HG03565 (cell line): ENCODE measurements around the gene MBD3.

Experiments used
- ATAC-seq: cut with Tn5 transposase; IDR thresholded peaks from one replicate; pipeline ENCODE4 v1.9.1; 2021; ENCODE audit warnings: mild to moderate bottlenecking, moderate library complexity; ENCODE audit not compliant: unreplicated experiment

MBD3 gene

DNA sequence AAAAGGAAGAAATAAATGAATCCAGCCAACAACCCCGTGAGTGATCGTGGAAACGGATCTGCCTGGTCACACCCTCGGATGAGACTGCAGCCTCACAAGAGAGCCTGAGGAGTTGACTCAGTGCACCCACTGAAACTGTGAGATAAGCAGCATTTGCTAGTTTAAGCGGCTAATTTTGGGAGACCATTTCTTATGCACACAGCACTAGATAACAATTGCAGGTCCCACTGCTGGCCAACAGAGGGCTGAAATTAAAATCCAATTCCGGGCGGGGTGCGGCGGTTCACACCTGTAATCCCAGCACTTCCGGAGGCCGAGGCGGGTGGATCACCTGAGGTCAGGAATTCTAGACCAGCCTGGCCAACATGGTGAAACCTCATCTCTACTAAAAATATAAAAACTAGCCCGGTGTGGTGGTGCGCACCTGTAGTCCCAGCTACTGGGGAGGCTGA lies 9.0 kb upstream of the MBD3 start:
- ATAC-seq: no peak

DNA sequence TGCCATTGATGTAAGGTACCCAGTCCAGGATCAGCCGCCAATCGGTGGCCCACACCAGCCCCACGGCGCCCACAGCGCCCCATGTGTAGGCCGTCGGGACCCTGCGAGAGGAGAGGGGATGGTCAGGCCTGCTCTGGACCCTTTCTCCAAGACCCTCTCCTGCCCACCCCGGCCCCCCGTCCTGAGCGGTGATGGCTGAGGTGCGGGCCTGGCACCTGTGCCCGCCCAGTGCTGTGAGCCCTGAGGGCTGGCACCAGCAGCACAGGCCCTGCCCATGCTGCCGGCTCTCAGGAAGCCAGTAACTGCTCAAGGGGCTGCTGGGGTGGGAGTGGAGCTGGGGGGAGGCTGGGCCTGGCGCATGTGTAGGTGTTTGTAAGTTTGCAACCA lies 6.8 kb upstream of the MBD3 start:
- ATAC-seq: no peak

DNA sequence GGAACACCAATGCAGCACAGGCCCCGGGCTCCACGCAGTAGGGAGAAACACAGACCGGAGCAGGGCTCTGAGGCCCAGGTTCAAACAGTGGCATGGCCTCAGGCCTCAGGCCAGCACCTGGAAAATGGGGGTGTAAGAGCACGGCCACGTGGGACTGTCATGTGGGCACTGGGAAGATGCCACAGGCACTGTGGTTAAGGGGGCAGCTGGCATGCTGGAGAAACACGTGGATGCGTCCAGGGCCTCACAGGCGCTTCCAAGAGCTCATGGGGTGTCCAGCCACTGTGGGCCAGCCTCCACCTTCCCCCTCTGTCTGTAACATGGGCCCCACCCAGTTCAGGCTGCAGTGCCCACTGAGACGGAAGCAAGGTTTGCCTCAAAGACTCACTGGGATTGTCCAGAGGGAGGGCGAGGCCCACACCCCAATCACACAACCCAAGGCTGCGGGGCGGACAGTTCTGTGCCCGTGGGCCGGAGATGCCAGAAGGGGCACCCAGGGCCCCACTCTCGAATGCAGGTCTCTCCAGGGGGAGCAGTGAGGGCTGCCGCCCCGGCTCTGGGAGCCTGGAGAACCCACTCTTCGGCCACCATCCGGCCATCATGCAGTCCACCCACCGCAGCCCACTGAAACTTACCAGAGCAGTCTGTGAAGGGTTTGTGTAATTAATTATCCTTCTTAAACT lies 6.3 kb upstream of the MBD3 start:
- no peak for ATAC-seq

DNA sequence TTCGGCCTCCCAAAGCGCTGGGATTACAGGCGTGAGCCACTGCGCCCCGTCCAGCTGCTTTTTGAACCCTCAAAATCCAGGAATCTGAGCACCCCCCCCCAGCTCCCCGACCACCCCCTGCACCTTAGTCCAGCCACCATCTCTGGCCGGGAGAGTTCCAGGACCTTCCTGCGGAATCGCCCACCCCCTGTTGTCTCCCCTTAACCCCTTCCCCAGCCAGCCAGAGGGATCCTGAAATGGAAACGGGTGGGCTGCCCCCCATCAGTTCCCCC lies 772 bp upstream of the MBD3 start:
- ATAC-seq: no peak

DNA sequence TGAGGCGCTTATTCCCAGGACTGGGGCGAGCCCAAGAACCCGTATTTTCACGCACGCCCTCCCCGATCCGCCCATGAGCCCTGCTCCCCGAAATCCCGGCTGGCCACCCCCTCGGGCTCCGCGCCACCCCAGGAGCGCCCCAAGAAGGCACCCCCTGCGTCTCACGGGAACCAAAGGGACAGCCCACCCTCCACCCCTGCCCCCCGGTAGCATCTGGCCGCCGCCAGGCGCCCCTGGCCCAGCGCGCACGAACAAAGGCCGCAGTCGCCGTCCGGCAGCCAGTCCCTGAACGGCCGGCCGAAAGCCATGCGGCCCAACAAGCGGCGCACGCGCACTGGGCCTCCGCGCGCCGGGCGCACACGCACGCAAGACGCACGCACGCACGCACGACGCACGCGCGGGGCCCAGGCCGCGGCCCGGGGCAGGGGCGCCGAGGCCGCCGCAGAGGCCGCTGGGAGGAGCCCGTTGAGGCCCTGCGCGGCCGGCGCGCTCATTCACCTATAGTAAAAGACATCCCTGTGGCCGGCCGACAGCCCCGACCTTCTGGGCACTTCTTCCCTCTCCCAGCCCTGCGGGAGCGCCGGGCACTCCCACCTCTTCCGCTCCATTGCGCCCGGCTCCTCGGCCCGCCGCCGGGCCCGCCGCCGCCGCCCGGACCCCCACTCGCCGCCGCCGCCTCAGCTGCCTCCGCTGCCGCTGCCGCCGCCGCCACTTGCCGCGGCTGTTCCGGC lies 476 bp downstream of the MBD3 start:
- ATAC-seq: peak; percentile 42

DNA sequence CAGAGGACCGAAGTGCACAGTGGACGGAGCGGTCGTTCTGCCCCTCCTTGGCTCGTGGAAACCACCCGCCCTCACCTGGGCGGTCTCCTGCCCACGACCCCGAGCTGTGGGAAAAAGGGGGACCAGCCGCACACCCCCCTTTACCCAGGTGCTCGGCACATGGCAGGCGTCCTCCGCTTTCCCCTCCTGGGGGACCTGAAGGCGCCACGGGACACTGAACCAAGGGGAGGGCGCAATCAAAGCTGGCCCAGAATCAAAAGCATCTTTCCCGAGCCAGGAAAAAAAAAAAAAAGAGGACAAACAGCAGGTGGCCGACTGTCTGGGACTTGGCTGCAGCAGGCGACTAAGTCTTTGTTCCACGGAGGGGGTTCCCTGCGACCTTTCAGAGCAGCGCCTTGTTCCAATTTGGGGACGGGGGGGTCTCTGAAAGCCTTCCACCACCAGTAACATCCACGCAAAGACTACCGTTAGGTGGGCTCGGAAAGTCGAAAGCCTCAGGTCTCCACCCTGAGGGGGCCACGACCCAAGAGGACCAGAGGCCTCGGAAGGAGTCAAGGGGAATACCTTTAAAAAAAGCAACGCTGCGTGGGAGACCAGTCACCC lies 1.1 kb downstream of the MBD3 start:
- ATAC-seq: no peak

DNA sequence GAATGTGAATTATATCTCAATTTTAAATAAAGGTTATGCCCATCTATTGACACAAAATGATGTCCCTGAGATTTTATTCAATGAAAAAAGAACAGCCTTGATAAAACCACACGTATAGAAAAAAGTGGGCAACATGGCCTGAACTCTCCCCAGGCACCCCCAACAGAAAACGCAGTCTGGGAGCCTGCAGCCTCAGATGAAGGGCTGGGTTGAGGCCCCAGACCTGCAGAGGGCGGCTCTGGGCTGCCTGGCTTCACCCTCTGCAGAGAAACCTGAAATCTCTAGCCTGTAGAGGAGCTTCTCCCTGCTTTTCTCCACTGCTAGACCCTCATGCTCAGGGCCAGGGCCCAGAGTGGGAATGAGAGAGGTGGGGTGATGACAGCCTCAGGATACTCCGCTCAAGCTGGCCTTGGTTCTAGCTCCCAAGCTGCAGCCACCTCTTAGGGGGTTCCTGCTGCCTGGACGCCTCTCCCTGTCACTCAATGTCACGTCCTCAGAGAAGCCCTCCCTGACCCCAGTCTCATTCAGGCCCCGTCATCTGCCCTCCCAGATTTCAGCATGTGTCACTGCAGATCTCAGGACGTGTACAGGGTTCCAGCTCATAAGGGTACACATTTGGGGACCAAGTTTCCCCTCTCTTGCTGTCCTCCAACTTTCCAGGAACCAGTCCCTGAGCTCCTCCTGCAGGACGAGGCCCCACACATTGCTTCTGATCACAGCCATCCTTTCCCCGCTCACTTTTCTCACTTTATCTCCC lies 1.8 kb downstream of the MBD3 start:
- no peak for ATAC-seq

DNA sequence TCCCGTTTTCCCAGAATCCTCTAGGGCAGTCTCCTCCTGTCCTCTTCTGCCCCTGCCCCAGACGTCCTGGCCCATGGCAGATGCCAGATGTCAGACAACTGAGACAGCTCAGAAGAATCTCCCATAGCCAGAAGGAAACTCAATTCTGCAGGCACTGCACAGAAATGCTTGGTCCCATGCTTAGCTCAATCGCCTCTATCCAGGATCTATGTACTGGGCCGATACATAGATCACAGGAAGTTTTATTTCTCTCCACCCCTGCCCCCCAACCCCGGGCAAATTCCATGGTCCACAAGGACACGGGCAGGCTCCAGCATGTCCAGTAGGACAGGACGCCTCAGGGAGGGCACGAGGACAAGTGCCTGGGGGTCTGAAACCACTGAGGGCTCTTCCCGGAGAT lies 4.8 kb downstream of the MBD3 start:
- no peak for ATAC-seq

DNA sequence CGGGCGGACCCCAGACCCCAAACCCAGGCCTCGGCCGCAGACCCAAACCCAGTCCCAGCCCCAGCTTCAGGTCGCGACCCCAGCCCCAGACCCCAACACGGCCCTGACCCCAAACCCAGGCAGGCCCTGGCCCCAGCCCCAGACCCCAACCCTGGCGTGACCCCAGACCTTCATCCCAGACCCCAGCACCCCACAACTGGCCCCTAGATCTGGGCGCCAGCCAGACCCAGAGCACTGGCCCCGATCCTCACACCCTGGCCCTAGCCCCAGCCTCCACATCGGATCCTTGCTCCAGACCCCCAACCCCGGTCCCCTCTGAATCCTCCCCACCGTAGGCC lies 7.5 kb downstream of the MBD3 start:
- ATAC-seq: no peak

DNA sequence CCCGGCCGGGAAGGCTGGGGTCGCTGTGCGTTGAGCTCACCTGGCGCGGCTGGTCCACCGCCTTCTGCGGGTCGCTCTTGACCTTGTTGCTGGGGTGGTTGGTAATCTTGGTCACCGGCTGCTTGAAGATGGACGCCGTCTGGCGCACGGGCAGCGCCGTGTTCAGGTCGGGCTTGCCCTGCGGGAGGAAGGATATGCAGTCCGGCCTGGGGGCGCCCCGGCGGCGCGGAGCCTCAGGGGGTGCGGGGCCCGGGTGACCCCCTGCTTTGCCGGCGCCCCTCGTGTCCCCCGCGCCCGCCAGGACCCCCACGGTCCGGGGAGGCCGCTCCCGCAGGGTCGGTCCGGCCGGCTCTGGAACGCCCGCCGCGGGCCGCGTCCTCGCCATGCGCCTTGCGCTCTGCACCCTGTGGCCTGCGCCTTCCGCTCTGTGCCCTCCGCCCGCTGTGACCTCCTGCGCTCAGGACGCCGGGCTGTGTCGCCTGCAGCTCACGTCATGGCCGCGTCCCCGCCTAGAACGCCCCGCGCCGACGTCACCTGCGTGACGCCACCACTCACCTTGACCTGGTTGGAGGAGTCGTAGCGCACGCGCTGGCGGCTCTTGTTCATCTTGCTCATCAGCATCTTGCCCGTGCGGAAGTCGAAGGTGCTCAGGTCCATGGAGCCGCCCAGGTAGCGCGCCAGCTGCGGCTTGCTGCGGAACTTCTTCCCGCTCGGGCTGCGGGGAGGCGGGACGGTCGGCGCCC lies 8.0 kb downstream of the MBD3 start:
- no peak for ATAC-seq

DNA sequence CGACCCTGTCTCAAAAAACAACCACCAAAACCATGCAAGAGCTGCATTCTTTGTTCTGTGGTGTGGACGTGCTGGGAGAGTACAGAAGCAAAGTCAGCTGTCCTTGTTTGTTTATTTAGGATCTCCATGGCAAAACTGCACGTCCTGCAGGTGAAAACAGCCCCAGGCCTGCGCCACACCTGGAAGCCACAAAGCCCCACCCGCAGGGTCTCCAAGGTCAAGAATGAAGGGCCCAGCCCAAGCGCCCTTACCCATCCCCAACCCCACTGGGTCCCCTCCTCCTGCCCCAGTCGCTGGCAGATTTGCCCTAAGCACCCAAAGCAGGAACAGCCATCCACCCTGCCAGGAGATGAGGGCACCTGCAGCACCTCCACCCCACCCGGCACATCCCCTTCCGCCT lies 10.5 kb downstream of the MBD3 start:
- no peak for ATAC-seq

DNA sequence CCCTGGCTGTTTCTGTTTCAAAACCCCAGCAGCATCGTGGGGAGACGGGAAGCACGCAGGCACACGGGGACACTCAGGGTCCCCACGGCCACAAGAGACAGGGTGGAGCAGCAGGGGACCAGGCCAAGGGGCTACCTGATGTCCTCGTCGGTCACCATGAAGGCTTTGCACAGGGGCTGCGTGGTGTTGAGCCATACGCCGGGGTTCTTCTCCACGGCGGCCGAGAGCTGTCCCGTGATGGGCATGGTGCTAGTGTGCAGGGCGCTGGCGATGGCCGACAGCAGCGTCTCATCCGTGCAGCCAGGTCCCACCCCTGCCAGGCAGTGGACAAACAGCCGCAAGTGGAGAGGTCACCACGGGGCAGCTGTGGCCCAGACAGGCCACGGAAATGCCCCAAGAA lies 11.7 kb downstream of the MBD3 start:
- no peak for ATAC-seq

DNA sequence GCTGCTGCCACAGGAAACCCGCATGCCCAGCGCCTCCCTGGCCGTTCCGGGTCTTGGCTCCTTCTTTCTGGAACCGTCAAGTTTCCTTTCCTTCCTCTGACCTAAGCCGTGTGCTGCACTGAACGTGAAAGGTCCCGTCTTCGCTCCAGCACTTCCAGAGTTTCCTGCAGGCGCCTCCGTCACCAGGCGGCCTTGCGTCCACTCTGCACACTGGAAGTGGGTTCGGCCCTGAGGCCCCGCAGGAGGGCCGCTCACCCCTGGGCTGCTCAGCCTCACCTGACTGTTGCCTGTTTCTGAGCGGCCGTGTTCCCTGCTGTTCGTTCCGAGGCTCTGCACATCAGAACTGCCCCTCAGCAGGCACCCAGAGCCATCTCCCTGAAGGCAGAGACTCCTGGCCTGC lies 12.3 kb downstream of the MBD3 start:
- no peak for ATAC-seq

DNA sequence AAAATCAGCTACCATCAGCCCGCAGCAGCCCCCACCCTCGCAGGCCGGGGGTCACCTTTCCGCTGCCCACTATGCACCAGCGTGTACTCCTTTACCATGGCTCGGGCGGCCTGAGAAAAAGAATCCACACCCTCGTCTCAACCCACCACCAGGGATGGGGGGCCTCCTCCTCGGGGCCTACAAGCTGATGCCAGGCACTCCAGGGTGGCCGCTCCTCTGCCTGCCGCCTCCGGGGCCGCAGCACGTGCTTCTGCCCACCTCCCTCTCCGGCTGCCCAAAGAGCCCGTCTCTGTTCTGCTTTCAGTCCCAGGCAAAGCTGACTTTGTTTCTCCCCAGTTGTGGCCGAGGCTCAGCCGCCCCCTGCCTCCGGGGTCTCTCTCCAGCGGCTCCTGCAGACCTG lies 13.4 kb downstream of the MBD3 start:
- no peak for ATAC-seq

DNA sequence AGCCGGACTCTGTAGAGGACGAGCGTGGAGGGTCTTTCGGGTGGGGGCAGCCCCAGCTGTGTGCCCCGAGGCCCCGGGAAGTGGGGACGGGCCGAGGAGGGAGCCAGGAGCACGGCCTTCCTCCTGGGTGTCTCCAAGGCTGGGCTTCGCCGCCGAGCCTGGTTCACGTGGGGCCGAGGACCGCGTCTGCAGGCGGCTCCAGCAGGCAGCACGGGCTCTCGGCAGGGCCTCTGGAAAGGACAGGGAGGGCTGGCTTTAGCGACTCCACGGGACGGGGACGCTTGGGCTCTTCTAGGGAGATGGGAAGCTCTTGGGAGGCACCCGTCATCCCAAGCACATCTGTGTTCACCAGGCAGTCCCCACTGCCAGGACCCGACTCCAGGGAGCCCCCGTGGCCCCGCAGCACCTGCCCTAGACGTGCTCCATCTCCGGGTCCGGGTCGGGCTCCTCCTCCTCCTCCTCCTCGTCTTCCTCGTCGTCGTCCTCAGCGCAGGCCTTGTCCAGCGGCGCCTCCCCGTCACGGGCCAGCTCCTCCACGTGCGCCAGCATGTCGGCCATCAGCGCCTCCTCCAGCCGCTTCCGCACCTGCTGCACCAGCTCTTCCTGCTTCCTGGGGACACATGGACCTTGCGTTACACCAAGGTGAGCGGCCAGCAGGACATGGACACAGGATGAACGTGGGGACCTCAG lies 14.6 kb downstream of the MBD3 start:
- ATAC-seq: no peak

DNA sequence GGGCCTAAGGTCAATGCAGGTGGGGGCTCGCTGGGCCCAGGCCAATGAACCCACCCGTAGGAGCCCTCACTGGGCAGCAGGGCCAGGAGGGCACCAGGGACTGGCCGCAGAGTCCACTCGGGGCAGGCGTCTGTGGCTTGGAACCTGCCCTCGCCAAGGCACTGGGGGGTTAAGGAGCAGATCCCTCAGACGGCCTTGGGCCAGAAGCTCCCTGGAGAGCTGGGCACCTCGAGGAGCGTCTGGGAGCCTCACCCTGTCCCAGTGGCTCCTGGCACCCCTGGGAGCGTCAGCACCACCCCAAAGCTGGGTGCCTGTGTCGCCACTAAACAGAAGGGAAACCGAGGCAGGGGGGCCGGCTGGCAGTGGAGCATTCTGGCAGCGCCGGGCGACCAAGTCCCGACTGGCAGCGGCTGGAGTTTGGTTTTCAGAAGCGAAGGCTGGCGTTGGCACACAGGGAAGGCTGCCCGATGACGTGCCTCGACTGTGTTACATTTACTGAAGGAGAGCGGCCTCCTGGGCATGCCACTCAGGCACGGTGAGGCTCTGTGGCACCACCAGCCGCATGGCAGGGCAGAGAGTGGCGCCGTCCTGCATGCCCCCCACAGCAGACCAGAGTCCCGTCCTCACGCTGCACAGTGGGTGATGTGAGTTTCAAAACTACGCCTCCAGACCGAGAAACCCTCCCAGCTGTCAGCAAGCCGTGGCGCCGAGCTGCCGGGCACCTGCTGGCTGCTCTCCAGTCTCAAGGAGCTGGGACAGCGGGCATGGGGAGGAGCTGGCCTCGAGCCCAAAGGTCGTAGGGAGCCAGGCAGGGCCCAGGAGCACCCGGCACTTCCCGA lies 15.4 kb downstream of the MBD3 start:
- ATAC-seq: no peak

DNA sequence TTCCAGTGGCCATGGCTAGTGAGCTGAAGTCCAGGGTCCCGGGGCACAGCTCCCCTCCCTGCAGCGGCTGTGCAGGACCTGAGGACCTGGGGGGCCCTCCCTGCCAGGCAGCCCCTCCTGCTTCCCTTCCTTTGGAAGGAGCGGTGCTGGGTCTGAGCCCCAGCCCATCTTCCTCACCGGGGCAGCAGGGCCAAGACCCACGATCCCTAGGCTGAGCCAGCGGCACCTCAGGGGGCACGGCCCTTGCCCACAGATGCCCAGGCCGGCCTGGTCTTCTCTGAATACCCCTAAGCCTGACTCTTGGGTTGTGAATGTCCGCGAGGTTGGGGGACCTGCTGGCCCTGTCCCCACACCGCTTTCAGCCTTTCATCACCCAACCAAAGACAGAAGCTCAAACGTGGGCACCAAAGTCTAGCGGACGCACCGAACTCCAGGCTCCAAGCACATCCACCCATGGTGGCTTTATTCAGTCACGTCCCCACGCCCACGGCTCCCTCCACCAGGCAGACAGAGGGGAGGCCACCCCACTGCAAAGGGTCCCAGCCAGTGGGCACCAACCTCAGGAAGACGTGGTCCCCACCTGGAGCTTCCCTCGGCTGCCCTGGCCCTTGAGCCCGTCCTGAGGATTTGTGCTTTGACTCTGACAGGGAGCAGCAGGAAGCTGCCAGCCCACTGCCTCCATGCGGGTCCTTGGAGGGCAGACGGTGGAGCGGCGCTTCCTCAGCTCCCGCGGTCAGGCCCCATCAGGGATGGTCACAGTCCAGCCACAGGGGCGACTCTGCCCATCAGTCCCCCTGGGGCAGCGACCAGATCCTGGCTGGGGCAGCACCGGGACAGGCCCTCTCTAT lies 16.2 kb downstream of the MBD3 start:
- no peak for ATAC-seq

DNA sequence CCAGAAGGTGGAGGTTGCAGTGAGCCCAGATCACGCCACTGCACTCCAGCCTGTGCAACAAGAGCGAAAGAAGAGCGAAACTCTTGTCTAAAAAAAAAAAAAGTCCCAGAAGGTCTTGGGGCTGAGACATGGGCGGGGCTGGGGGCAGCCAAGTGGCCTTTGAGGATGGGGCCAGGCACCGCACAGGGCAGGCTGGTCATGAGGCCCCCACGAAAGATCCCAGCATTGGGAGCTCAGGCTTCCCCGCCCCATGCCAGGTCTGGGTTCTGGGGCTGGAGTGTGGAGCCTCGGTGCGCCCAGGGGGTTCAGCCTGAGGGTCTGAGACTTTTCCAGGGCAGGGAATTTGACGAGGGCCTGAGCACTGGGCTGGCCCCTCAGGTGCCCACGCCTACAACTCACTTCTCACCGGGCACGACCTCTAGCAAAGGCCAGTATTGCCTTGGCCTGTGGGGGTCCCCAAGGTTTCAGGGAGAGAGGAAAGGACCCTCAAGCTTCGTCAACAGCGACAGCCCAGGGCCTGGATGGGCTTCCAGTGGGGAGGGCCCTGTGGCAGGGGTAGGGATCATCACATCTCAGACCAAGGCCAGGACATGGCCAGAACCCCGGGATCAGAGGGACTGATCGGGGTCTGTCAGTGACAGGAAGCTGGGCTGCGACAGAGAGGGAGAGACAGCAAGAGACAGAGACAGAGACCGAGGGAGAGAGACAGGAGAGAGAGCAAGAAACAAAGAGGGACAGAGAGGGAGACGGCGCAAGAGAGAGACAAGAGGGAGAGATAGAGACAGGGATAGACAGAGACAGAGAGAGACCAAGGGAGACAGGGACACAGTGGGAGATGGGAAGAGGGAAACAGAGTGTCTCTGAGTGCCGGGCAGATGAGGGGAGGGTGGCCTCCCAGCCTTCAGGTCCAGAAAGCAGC lies 17.1 kb downstream of the MBD3 start:
- ATAC-seq: no peak
